NCI-H1694 (cell line): ENCODE data around the gene KLHL35.

ENCODE experiments used
- DNase-seq: peaks from one replicate; lab custom pipeline; 2025; lab: John Stamatoyannopoulos, UW

The KLHL35 gene

DNA sequence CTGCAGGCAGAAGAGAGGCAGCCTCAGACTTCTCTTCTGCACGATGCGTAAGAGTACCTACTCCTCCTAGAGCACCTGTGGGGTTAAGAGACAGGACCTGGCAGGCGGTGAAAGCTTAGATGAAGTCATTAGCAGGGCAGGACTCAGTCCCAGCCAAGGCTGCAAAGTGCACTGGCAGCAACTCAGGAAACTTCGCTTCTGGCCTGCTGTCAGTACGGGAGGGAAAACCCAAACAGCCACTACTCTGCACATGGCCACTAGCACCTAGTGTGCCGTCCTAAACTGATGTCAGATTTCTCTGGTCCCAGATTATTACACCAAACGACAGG is 8.8 kb upstream of the KLHL35 start:
- DNase-seq, result no peak

DNA sequence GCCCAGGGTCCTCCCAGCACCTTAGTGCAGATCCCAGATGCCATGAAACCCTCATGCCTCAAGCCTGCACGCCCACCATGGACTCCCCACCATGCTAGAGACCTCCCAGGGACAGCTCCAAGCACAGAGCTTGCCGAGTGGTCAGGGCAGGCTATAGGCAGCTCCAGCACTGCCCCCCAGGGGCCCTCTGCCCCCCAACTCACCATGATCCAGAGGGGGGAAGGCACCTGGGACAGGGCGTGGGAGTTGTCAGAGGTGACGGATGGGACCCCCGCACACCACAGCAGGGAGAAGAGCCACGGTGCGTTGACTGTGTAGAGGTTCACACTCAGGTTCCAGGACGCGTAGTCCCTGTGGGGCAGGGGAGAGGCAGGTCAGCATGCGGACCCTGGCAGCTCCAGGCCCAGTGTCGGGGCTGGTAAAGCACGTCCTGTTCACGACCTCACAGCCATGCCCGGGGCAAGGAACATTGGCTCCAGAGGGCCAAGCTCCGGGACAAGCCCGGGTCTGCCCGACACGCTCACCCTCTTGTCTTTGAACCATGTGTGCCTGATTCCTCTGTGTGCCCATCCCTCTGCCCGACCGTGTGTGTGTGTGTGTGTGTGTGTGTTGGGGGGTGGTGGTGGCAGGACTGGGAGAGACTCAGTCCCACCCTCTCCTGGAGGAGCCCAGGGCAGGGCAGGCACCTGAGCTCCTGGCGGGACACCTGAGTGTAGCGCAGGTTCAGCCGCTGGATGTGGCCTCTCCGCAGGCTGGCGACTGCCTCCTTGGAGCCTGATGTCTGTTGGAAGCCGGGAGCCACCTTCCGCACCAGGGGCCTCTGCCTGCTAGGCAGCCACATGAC is 8.2 kb upstream of the KLHL35 start:
- no peak for DNase-seq

DNA sequence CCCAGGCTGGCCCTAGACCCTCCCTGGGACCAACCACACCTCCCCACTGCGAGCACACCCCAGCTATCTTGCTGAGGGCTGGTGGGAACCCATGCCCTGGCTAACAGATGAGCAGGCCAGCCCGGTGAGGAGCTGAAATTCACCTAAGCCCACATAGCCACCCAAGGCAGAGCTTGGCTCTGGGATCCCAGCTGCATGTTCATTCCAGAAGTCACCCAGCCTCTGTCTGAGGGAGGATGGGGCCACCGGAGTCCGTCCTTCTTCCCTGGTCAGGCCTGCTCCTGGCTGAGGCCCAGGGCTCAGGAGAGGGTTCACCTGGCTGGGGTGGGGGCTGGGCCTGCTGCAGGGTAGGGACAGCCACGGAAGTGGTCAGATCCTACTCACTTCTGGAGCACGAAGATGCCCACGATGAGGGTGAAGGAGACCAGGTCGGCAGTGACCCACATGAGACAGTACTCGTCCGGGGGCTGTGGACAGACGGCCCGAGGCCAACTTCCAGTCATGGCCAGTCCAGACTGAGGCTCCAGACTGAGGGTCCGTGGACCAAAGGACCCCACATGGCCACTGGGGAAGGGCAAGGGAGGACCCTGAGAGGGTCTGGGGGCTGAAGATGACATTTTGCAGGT is 6.6 kb upstream of the KLHL35 start:
- DNase-seq, result no peak

DNA sequence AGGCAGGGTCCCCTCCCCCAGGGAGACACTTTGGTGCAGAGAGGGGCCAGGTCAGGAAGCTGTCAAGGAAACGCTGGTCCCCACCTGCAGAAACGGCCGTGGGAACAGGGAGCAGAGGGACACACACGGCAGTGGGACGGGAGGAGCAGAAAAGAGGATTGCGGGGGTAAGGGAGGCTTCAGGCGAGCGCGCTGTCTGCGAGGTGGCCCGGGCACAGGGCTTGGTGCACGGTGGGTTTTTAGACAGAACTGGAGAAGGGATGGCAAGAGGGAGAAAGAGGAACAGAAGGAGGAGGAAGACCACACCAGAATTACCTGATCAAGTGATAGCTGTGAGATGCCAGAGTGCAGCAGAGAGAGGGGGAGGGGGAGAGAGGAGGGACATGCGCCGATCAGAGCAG is 6.0 kb upstream of the KLHL35 start:
- no peak for DNase-seq

DNA sequence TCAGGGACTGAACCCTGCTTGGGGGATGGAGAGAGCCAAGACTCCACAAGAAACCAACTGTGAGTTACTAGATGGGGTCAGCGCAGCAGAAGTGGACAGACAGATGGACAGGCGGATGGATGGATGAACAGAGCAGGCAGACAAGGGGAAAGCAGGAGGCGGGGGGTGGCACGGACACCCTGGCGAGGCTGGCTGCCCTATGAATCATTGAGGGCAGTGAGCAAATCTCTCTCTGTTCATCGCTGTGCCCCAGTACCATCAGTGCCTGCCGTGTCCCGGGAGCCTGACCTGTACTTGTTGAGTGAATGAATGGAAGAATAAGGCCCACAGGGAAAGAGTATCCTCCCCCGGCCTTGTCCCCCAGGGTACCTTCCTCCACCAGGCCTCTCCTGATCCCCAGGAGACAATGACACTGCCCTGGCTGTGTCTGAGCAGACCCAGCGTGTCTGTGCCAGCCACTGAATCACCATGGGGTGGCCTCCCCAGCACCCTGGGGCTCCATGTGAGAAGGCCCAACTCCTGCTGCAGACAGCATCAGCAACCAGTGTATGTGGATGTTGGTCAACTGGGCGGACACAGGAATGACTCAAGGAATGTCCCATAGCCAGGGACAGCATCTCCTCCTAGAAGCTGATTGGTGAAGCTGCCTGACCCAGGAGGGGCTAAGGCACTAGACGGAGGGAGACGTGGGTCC is 5.1 kb upstream of the KLHL35 start:
- DNase-seq, result no peak

- no peak for DNase-seq
Observed at GRCh38 chr11:75436806-75437205, 3.8 kb upstream of the KLHL35 start.

DNA sequence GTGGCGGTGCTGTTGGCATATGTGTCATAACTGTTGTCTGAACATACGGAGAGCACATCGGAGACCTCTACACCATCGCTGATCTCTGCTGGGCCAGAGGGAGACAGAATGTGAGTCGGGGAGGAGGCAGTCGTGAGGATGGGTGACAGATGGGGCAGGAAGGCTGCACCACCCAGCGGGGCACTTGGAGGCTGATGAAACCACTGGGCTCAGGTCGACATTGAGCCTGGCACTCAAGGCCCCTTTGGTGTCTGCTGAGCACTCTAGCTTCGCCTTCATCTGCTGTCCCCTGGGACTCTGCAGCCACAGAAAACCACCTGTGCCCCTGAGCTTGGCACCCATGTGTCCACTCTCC is 2.5 kb upstream of the KLHL35 start:
- DNase-seq, result peak; percentile 9

DNA sequence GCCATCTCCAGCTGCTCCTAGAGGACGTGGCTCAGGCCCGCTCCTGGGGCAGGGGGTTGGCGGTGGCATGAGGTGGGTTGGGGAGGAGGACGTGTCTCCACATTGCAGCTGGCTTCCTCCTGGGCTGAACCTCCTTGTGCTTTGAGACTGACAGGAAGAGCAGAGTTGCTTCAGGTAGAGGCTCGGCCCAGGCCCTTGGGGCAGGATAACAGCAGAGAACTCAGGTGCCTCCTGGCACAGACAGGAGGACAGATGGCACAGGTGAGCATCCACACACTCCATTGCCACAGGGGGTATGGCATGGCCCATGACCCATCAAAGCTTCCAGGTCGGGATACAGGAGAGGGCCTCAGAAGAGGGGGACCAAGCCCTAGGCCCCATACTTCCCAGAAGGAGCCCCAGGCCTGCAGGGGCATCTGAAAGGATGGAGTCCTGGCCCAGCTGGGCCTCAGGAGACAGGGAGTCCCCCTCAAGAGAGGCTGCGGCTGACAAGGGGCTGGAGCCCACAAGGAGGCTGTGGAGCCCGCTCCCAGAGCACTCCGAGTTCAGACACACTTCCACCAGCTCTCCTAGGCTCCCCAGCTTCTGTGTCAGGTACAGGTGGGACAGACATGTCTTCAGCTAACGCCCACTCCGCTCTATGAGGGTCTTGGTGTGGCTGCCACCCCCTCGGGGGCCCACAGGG is 2.0 kb upstream of the KLHL35 start:
- DNase-seq, result no peak

DNA sequence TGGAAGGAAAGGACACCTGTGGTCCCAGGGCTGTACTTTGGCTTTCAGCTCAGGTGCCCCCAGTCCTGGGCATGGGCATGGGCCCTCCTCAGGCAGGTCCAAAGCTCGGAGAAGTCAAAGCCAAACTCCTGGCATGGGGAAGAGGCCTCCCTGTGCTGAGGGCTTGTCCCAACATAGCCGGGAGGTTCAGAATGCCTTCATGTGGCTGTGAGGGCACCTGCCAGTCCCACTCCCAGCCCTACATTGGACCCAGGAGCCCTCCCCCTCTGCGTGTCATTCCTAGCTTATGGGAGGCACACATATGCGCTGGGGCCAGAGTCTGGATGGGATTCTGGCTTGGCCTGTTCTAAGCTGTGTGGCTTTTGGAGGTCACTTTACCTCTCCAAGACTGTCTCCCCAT is 1.0 kb upstream of the KLHL35 start:
- no peak for DNase-seq

DNA sequence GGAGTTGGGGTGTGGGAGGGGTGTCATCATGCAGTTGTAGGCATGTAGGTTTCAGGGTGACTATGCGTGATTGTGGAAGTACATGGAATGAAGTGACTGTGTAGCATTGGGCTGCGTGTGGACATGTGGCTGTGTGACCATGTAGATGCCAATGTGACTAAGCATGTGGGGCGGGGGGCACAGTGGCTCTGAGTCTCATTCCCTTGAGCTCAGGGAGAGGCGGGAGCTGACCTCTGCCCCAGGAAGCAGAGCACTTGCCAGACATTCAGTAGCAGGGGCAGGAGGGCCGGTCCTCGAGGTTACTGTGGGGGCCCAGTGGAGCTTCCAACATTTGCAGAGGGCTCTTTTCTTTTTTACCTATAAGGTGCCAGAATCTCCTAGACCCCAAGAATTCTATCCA is 440 bp upstream of the KLHL35 start:
- no peak for DNase-seq

- DNase-seq, result no peak
Observed at GRCh38 chr11:75431533-75432525, 1.2 kb downstream of the KLHL35 start.

- DNase-seq, result no peak
Observed at GRCh38 chr11:75430714-75431532, 2.1 kb downstream of the KLHL35 start.

GRCh38 chr11:75429902-75430713 is 2.9 kb downstream of the KLHL35 start:
- no peak for DNase-seq

GRCh38 chr11:75429641-75429901 is 3.4 kb downstream of the KLHL35 start:
- no peak for DNase-seq

DNA sequence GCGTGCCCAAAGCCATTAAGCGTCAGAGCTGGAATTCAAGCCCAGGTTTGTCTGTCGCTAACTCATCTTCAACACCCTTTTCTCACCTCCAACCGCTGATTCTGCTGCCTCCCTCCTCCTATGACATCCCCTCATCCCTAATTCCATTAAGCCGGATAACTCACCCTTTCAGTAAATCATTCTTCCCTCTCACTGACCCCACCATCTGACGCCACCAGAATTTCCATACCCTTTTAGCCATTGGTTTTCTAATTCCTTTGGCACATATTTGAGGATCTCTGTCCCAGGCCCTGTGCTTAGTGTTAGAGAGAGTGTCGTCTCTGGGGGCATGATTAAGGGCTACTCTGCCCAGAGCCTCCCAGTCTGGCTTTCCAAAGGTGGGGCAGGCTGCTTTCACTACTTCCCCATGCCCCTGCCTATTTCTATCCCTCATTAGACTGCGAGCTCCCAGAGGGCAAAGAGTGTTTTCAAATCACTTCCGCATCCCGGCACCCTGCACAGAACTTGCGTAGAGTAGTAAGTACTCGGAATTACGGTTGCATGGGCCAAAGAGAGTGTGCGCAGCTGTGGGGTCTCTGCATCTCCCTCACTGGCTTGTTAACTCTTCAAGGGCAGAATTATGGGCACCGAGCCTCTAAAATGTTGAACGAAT is 3.9 kb downstream of the KLHL35 start:
- DNase-seq, result no peak

- no peak for DNase-seq
Observed at GRCh38 chr11:75428281-75428724, 4.7 kb downstream of the KLHL35 start.

DNA sequence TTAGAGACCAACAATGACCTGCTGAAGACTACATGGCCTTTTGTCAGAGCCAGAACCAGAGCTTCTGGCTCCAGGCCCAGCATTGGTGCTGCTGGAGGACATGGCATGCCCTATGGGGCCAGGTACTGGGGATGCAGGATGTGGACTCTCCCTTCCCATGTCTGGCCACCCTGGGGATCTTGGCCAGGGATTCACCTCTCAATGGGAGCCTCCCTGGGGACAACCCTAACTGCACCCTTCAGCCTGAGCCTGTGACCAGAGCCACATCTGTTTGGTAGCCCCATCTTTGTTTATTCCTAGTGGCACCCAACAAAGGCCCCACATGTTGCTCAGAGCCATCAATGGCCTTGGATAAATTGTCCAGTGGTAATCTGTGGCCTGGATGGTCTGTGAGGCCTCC is 5.8 kb downstream of the KLHL35 start:
- no peak for DNase-seq

DNA sequence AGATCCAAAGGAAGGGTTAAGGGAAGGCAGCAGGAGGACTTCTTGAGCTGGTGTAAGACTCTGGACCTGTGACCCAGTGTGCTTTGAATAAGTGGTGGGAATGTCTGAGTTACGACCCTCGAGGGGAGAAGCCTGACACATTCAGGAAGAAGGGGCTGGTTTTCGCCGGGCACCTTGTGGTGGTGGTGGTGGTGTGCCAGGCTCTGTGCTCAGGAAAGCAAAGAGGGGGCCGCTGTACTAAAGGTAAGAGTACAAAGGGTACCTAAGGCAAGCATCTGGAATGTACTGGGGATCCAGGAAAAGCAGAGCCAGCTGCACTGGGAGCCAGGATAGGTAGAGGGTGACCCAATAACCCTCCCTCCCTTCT is 6.3 kb downstream of the KLHL35 start:
- DNase-seq, result no peak

- no peak for DNase-seq
Observed at GRCh38 chr11:75425422-75425821, 7.6 kb downstream of the KLHL35 start.

GRCh38 chr11:75424396-75424795 is 8.6 kb downstream of the KLHL35 start:
- DNase-seq, result no peak
